Lower leg skin (tissue), 4 donors: Measurements from ENCODE around the gene PTGER1. TPM values are rescaled to one million over a fixed set of nuclear protein-coding genes. Genes with fewer than 3 reads are reported as not detected.

ENCODE experiments used
- DNase-seq, 2 donors: peaks; one replicate each; pipeline ENCODE4 v3.0.0-alpha.2; 2019; ENCODE audit warnings: low spot score in 2 of 2
- H3K4me3 ChIP-seq: fragments of 200-600 bp; sonication (generic); 2 replicates; pipeline ENCODE4 v1.5.1; 2017; ENCODE audit warnings: mild to moderate bottlenecking, low read depth; ENCODE audit not compliant: poor library complexity, severe bottlenecking
- POLR2A ChIP-seq, 2 donors: fragments of 450-650 bp; IDR thresholded peaks; one replicate each; pipeline ENCODE4 v1.6.1; 2016 to 2017; ENCODE audit warnings: antibody characterized with exemption in 2 of 2, mild to moderate bottlenecking in 1 of 2, moderate library complexity in 1 of 2
- WGBS, 2 donors: methylation state at CpG; one replicate each; pipeline ENCODE4 v1.1.5; 2018; 5-methylcytosine and 5-hydroxymethylcytosine counted together
- intact Hi-C: fragments of 100-400 bp; cut with DNase I; formaldehyde crosslinking; loops from one replicate; pipeline ENCODE4 v1.15.0; 2023; ENCODE audit warnings: low total_unique reads
- total RNA-seq, 4 donors: library from RNA; depleted of rRNA; stranded (reverse); fragments of >200 nt; gene quantifications; one replicate each; pipeline ENCODE4 v1.1.0, GENCODE V29; 2016
- TF ChIP-seq, protein P1 (sequence below), 3 donors: fragments of 450-650 bp; IDR thresholded peaks; one replicate each; pipeline ENCODE4 v1.5.1; 2016; ENCODE audit warnings: antibody characterized with exemption in 3 of 3, mild to moderate bottlenecking in 3 of 3, moderate library complexity in 2 of 3

Gene PTGER1
- total RNA-seq, 4 donors from 2014 or later = 0.62 TPM; not detected in 3

DNA sequence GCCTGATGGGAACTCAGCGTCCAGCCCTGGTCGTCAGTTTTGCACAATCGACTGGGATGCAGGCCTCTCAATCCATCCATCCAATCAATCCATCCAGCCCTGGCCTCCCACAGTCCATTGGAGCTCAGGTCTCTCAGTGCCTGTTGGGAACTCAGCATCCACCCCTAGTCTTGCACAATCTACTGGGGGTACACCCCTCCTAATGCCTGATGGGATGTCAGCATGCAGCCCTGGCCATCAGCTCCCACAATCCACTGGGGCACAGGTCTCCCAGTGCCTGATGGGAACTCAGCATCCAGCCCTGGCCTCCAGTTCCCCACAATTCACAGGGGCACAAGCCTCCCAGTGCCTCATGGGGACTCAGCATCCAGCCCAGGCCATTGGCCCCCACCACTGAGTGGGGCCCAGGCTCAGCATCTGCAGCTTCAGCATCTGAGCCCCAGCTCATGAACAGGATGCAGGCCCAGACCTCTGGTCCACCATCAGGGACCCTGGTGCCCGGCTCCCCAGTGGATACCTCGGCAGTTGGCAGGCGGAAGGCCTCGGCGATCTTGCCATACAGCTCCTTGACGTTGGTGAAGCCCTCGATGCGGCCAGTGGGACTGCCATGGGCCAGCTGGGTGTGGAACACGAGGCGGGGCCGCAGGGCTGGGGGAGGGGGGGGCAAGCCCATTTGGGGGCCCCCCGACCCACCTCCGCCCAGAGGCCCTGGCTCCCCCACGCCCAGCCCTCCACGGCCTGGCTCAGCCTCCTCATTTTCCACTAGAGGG, 7.2 kb upstream of the PTGER1 start:
- H3K4me3 ChIP-seq = no peak overlapping the region
- intact Hi-C loops = no loop called here
- WGBS, 2 donors = 89 to 91% methylated on average over 3 to 18 of the region's 18 CpGs
- TF ChIP-seq, protein P1, sequence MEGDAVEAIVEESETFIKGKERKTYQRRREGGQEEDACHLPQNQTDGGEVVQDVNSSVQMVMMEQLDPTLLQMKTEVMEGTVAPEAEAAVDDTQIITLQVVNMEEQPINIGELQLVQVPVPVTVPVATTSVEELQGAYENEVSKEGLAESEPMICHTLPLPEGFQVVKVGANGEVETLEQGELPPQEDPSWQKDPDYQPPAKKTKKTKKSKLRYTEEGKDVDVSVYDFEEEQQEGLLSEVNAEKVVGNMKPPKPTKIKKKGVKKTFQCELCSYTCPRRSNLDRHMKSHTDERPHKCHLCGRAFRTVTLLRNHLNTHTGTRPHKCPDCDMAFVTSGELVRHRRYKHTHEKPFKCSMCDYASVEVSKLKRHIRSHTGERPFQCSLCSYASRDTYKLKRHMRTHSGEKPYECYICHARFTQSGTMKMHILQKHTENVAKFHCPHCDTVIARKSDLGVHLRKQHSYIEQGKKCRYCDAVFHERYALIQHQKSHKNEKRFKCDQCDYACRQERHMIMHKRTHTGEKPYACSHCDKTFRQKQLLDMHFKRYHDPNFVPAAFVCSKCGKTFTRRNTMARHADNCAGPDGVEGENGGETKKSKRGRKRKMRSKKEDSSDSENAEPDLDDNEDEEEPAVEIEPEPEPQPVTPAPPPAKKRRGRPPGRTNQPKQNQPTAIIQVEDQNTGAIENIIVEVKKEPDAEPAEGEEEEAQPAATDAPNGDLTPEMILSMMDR (IDR thresholded peaks at IDR 0.05) = no peak
- no peak for TF ChIP-seq POLR2A (IDR thresholded peaks at IDR 0.05)
- no peak for DNase-seq

DNA sequence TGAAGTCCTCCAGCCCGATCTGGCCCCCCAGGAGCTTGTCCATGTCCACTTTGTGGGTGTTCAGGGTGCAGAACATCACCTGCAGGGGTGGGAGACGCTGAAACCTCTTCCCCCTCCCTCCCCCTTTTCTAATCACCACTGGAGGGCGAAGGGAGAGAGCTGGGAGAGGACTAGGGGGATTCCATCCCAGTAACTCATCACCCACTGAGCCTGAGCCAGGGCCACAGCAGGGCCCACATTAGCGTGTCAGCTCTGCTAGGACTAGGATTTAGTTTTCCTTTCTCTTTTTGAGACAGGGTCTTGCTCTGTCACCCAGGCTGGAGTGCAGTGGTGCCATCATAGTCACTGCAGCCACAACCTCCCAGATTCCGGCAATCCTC, 5.5 kb upstream of the PTGER1 start:
- 88 to 94% methylated on average over 5 of the region's 5 CpGs for WGBS, 2 donors
- DNase-seq = no peak
- no peak overlapping the region for H3K4me3 ChIP-seq
- TF ChIP-seq, protein P1 (IDR thresholded peaks at IDR 0.05) = no peak
- TF ChIP-seq POLR2A (IDR thresholded peaks at IDR 0.05) = no peak
- intact Hi-C loops = no loop called here

- intact Hi-C loops = no loop called here
These were observed 5.0 kb upstream of the PTGER1 start for GRCh38 chr19:14479975-14480699.

DNA sequence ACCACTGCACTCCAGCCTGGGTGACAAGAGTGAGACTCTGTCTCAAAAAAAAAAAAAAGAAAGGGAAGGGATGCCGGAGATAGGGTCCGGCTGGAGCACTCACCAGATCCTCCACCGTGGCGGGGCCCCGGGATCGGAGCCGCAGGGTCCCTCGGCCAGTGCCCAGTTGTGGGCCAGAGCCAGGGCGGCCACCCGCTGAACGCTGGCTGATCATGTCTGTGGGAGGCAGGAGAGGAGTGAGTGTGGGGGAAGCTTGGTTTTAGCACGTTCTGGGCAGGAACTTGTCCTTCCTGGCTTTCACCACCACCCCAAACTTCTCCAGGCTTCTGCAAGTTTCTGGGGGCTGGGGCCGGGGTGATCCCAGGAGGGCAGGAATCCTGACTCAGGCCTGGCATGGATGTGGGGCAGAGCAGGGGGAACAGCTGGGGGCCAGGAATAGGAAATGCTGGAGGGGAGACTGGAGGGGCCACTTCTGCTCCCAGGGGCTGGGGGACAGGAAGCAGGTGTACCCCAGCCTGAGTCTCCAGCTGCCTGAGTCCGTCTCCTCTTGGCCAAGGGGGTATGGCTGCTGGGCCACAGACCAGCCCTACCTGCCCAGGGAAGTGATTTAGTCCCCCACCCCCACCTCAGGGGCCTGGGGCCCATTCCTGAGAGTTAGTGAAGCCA, 4.3 kb upstream of the PTGER1 start:
- no peak for TF ChIP-seq POLR2A (IDR thresholded peaks at IDR 0.05)
- TF ChIP-seq, protein P1 (IDR thresholded peaks at IDR 0.05) = no peak
- H3K4me3 ChIP-seq = no peak overlapping the region
- no peak for DNase-seq
- 86 to 93% methylated on average over 14 of the region's 14 CpGs for WGBS, 2 donors
- intact Hi-C loops = no loop called here

More at GRCh38 chr19:14479975-14480699, 5.0 kb upstream of the PTGER1 start:
- TF ChIP-seq, protein P1 (IDR thresholded peaks at IDR 0.05) = no peak
- no peak for TF ChIP-seq POLR2A (IDR thresholded peaks at IDR 0.05)
- 78 to 91% methylated on average over 23 to 30 of the region's 43 CpGs for WGBS, 2 donors
- H3K4me3 ChIP-seq = no peak overlapping the region
- no peak for DNase-seq

DNA sequence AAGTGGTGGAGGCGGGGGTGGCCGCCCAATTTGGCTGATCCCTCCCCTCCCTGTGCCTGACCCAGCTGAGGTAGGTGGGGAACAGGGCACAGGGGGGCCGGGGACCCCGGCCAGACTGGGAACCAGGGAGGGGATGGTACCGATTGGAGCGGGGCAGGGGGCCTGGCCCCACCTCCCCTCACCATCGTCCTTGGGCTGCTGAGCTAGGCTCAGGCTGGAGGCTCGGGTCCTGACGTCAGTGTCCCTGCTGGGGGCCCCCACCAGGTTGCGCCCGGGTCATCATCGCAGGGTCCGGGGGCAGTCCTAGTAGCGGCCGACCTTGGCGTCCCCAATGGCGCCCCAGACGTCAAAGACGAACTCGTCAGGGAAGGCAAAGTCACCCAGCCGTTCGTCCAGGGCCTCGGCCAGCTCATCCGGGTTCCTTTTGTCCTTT, 3.0 kb upstream of the PTGER1 start:
- no peak overlapping the region for H3K4me3 ChIP-seq
- TF ChIP-seq, protein P1 (IDR thresholded peaks at IDR 0.05) = no peak
- no peak for TF ChIP-seq POLR2A (IDR thresholded peaks at IDR 0.05)
- intact Hi-C loops = no loop called here
- 71 to 89% methylated on average over 24 of the region's 24 CpGs for WGBS, 2 donors
- DNase-seq = no peak
